ENCODE data around the gene AXIN1. TPM values are rescaled to one million over a fixed set of nuclear protein-coding genes. Genes with fewer than 3 reads are reported as not detected.

Gene AXIN1
- polyA plus RNA-seq, 2 of the 4 experiments (the other 2 are of a cell fraction) = 8.7 to 19.3 TPM

DNA sequence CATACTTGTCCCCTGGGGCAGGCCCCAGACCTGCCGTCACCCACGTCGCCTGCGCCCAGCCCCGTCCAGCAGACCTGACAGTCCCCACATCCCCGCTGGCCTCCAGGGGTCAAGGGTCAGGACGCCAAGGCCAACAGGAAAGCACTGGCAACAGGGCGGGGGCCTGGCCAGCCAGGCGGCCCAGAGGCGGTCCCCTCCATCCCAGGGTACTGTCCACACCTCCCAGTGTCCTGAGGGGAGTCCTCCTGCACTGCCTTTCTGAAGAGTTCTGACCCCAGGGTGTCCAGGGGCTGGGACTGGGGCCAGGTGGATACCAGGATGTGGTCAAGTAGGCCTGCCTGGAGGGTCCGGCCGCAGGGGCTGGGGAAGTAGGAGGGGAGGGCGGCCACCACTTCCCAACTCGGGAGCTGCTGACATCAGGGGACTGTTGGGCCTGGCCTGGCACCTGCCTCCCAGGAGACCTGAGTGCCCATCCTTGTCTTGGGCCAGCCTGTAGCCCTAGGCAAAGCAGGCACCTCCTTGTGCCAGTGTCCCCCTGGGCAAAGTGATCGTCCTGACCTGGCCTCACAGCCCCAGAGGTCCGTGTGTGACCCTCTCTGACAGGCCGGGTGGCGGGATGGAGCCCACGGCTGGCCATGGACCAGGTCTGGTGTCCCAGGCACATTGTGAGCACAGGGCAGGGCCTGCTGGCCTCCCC lies 6.7 kb upstream of the AXIN1 start:
- Histone ChIP-seq H3K9me3 (no peaks in the 10 kb centered on the region), H3K27ac (no peak overlapping the region), H3K4me1 (peaks cover 7% of the 10 kb centered on the region; the same call in 2 of the 3 replicates), H3K4me3 (no peak overlapping the region), H3K4me2 (no peak overlapping the region)
- ATAC-seq = no peak
- 80% methylated on average over 16 of the region's 19 CpGs for WGBS (ENCODE audit: missing lambda C conversion rate)
- CTCF ChIA-PET = interaction anchor here (1.3 to 4.9 kb wide), 3 partner anchors 252 to 293 kb away, joined by 4 to 62 read pairs (median 11); partner anchors contain the start of gene RHBDF1
- no peak for DNase-seq (ENCODE audit: low read depth in 1 of 2, low spot score in 1 of 2)
- POLR2A ChIA-PET = no interaction called here
- TF ChIP-seq, protein P1, sequence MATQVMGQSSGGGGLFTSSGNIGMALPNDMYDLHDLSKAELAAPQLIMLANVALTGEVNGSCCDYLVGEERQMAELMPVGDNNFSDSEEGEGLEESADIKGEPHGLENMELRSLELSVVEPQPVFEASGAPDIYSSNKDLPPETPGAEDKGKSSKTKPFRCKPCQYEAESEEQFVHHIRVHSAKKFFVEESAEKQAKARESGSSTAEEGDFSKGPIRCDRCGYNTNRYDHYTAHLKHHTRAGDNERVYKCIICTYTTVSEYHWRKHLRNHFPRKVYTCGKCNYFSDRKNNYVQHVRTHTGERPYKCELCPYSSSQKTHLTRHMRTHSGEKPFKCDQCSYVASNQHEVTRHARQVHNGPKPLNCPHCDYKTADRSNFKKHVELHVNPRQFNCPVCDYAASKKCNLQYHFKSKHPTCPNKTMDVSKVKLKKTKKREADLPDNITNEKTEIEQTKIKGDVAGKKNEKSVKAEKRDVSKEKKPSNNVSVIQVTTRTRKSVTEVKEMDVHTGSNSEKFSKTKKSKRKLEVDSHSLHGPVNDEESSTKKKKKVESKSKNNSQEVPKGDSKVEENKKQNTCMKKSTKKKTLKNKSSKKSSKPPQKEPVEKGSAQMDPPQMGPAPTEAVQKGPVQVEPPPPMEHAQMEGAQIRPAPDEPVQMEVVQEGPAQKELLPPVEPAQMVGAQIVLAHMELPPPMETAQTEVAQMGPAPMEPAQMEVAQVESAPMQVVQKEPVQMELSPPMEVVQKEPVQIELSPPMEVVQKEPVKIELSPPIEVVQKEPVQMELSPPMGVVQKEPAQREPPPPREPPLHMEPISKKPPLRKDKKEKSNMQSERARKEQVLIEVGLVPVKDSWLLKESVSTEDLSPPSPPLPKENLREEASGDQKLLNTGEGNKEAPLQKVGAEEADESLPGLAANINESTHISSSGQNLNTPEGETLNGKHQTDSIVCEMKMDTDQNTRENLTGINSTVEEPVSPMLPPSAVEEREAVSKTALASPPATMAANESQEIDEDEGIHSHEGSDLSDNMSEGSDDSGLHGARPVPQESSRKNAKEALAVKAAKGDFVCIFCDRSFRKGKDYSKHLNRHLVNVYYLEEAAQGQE (IDR thresholded peaks at IDR 0.05) = no peak
- TF ChIP-seq NR3C1 (IDR thresholded peaks at IDR 0.05) (no peak), RNF2 (IDR thresholded peaks at IDR 0.05; ENCODE audit: borderline replicate concordance, low read depth) (no peak), CBX2 (IDR thresholded peaks at IDR 0.05; ENCODE audit: borderline replicate concordance, low read depth) (no peak), MAZ (IDR thresholded peaks at IDR 0.05; ENCODE audit: borderline replicate concordance, low read depth, low read length) (no peak), POLR2AphosphoS2 (conservative IDR thresholded peaks at IDR 0.05; ENCODE audit: low read length) (no peak), HDAC2 (IDR thresholded peaks at IDR 0.05) (no peak), CHD4 (IDR thresholded peaks at IDR 0.05; ENCODE audit: borderline replicate concordance) (no peak), ZSCAN20 (CRISPR knock-in tag; IDR thresholded peaks at IDR 0.05) (no peak), NPAS2 (CRISPR knock-in tag; IDR thresholded peaks at IDR 0.05; ENCODE audit: borderline replicate concordance) (no peak), RFX5 (IDR thresholded peaks at IDR 0.05) (no peak), HEYL (CRISPR knock-in tag; IDR thresholded peaks at IDR 0.05) (no peak), HOXB5 (CRISPR knock-in tag; IDR thresholded peaks at IDR 0.05) (no peak), EHMT2 (IDR thresholded peaks at IDR 0.05; ENCODE audit: low read depth) (no peak), NFE2L2 (conservative IDR thresholded peaks at IDR 0.05; ENCODE audit: low read length) (no peak), EHF (CRISPR knock-in tag; IDR thresholded peaks at IDR 0.05) (no peak)
- TF ChIP-seq, protein P2, sequence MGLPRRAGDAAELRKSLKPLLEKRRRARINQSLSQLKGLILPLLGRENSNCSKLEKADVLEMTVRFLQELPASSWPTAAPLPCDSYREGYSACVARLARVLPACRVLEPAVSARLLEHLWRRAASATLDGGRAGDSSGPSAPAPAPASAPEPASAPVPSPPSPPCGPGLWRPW (IDR thresholded peaks at IDR 0.05) = no peak
- TF ChIP-seq, protein P3, sequence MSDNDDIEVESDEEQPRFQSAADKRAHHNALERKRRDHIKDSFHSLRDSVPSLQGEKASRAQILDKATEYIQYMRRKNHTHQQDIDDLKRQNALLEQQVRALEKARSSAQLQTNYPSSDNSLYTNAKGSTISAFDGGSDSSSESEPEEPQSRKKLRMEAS (IDR thresholded peaks at IDR 0.05) = no peak
- TF ChIP-seq, protein P4, sequence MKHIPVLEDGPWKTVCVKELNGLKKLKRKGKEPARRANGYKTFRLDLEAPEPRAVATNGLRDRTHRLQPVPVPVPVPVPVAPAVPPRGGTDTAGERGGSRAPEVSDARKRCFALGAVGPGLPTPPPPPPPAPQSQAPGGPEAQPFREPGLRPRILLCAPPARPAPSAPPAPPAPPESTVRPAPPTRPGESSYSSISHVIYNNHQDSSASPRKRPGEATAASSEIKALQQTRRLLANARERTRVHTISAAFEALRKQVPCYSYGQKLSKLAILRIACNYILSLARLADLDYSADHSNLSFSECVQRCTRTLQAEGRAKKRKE (CRISPR knock-in tag; IDR thresholded peaks at IDR 0.05; ENCODE audit: low read depth) = no peak
- no peak for FAIRE-seq

DNA sequence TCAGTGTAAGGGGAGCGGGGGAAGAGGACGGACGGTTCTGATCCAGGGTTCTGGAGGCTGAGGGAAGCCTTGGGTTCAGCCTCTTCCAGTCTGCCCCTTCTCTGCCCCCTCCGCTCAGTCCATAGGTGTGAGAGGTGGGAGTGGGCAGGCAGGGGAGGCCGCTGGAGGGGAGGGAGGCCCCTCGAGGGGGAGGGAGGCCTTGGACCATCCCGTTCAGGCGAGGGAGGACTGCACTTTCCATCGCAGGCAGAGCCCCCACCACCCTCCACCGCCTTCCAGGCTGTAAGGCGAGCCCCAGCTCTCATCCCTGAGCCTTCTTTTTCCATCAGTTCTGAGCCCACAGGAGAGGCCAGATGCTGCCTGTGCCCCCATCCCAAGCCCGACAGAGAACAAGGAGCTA lies 4.2 kb upstream of the AXIN1 start:
- ATAC-seq = no peak
- Histone ChIP-seq H3K4me1 (peaks cover 3% of the 10 kb centered on the region; the same call in 1 of the 3 replicates), H3K4me2 (no peak overlapping the region), H3K9me3 (no peaks in the 10 kb centered on the region), H3K27ac (no peak overlapping the region), H3K4me3 (no peak overlapping the region)
- no peak for FAIRE-seq
- POLR2A ChIA-PET = no interaction called here
- no peak for DNase-seq (ENCODE audit: low read depth in 1 of 2, low spot score in 1 of 2)
- WGBS (ENCODE audit: missing lambda C conversion rate) = 63% methylated on average over 12 of the region's 12 CpGs
- CTCF ChIA-PET = interaction anchor here (1.4 to 12.6 kb wide), 6 partner anchors 8 to 291 kb away, joined by 3 to 76 read pairs (median 8); partner anchors contain the start of gene FAM234A
- TF ChIP-seq TP53 (CRISPR knock-in tag; IDR thresholded peaks at IDR 0.05) (no peak), MYC (IDR thresholded peaks at IDR 0.05; ENCODE audit: borderline replicate concordance, low read length) (no peak), NR3C1 (IDR thresholded peaks at IDR 0.05) (no peak), HDAC2 (IDR thresholded peaks at IDR 0.05) (no peak), EHMT2 (IDR thresholded peaks at IDR 0.05; ENCODE audit: low read depth) (no peak), HEYL (CRISPR knock-in tag; IDR thresholded peaks at IDR 0.05) (no peak), ZSCAN20 (CRISPR knock-in tag; IDR thresholded peaks at IDR 0.05) (no peak), RAD21 (conservative IDR thresholded peaks at IDR 0.05 in 1 of 2, IDR thresholded peaks at IDR 0.05 in 1 of 2) (no peak)
- TF ChIP-seq, protein P2 (IDR thresholded peaks at IDR 0.05) = no peak
- TF ChIP-seq, protein P5, sequence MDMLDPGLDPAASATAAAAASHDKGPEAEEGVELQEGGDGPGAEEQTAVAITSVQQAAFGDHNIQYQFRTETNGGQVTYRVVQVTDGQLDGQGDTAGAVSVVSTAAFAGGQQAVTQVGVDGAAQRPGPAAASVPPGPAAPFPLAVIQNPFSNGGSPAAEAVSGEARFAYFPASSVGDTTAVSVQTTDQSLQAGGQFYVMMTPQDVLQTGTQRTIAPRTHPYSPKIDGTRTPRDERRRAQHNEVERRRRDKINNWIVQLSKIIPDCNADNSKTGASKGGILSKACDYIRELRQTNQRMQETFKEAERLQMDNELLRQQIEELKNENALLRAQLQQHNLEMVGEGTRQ (IDR thresholded peaks at IDR 0.05) = no peak
- TF ChIP-seq, protein P6, sequence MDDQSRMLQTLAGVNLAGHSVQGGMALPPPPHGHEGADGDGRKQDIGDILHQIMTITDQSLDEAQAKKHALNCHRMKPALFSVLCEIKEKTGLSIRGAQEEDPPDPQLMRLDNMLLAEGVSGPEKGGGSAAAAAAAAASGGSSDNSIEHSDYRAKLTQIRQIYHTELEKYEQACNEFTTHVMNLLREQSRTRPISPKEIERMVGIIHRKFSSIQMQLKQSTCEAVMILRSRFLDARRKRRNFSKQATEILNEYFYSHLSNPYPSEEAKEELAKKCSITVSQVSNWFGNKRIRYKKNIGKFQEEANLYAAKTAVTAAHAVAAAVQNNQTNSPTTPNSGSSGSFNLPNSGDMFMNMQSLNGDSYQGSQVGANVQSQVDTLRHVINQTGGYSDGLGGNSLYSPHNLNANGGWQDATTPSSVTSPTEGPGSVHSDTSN (IDR thresholded peaks at IDR 0.05) = no peak
- TF ChIP-seq, protein P7, sequence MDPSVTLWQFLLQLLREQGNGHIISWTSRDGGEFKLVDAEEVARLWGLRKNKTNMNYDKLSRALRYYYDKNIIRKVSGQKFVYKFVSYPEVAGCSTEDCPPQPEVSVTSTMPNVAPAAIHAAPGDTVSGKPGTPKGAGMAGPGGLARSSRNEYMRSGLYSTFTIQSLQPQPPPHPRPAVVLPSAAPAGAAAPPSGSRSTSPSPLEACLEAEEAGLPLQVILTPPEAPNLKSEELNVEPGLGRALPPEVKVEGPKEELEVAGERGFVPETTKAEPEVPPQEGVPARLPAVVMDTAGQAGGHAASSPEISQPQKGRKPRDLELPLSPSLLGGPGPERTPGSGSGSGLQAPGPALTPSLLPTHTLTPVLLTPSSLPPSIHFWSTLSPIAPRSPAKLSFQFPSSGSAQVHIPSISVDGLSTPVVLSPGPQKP (IDR thresholded peaks at IDR 0.05; ENCODE audit: low read depth, low read length) = no peak
- TF ChIP-seq, protein P8, sequence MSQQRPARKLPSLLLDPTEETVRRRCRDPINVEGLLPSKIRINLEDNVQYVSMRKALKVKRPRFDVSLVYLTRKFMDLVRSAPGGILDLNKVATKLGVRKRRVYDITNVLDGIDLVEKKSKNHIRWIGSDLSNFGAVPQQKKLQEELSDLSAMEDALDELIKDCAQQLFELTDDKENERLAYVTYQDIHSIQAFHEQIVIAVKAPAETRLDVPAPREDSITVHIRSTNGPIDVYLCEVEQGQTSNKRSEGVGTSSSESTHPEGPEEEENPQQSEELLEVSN (IDR thresholded peaks at IDR 0.05; ENCODE audit: borderline replicate concordance, low read depth) = no peak
